COLO668 (cell line): ENCODE measurements around the gene ELOB.

ENCODE experiments used
- DNase-seq: peaks from one replicate; lab custom pipeline; 2025; ENCODE audit not compliant: unreplicated experiment; lab: John Stamatoyannopoulos, UW

The ELOB gene

GRCh38 chr16:2769675-2770056 is 7.4 kb downstream of the ELOB start:
- DNase-seq, result no peak

- DNase-seq, result no peak
Measured at GRCh38 chr16:2769100-2769529, 8.0 kb downstream of the ELOB start.

GRCh38 chr16:2768403-2769089 is 8.5 kb downstream of the ELOB start:
- no peak for DNase-seq

GRCh38 chr16:2767891-2768290 is 9.2 kb downstream of the ELOB start:
- DNase-seq, result no peak

- DNase-seq, result no peak
Measured at GRCh38 chr16:2767140-2767731, 9.8 kb downstream of the ELOB start.

GRCh38 chr16:2766430-2767139 is 10.5 kb downstream of the ELOB start:
- DNase-seq, result no peak

GRCh38 chr16:2765462-2766404 is 11.3 kb downstream of the ELOB start:
- DNase-seq, result no peak

GRCh38 chr16:2764718-2765117 is 12.4 kb downstream of the ELOB start:
- DNase-seq, result no peak

GRCh38 chr16:2763173-2763572 is 13.9 kb downstream of the ELOB start:
- no peak for DNase-seq

- DNase-seq, result no peak
Measured at GRCh38 chr16:2762711-2763110, 14.4 kb downstream of the ELOB start.

- DNase-seq, result no peak
Measured at GRCh38 chr16:2761886-2762583, 15.0 kb downstream of the ELOB start.

GRCh38 chr16:2761472-2761871 is 15.6 kb downstream of the ELOB start:
- no peak for DNase-seq

- DNase-seq, result no peak
Measured at GRCh38 chr16:2757344-2757743, 19.7 kb downstream of the ELOB start.

GRCh38 chr16:2756288-2757015 is 20.6 kb downstream of the ELOB start:
- DNase-seq, result no peak

GRCh38 chr16:2755158-2755557 is 21.9 kb downstream of the ELOB start:
- no peak for DNase-seq

GRCh38 chr16:2753733-2754020 is 23.4 kb downstream of the ELOB start:
- DNase-seq, result peak; percentile 12

- DNase-seq, result peak; percentile 93
Measured at GRCh38 chr16:2752850-2753732, 24.0 kb downstream of the ELOB start.

- peak; percentile 97 for DNase-seq
Measured at GRCh38 chr16:2752035-2752849, 24.8 kb downstream of the ELOB start, which contains the start of gene SRRM2. Gene SRRM2 (plus strand): TSS chr16:2752638. CDS start chr16:2756365, 3,727 bp downstream.
